HUES48 (cell line): ENCODE data around the gene MYO9A.
"Not testable (repeated sequence)": the region's sequence is repeated elsewhere in the genome, so short reads cannot be mapped to it uniquely, and the experiment has no call there.

ENCODE experiments used
- H3K27ac ChIP-seq: one replicate; pipeline ENCODE4 v1.7.0; 2013; ENCODE audit warnings: low read depth, low read length, inconsistent platforms
- H3K27me3 ChIP-seq: 2 replicates; pipeline ENCODE4 v1.6.1; 2013; ENCODE audit warnings: mild to moderate bottlenecking, low read length; ENCODE audit not compliant: control insufficient read depth, insufficient read depth
- H3K36me3 ChIP-seq: 2 replicates; pipeline ENCODE4 v1.6.1; 2013; ENCODE audit warnings: low read length; ENCODE audit not compliant: control insufficient read depth, insufficient read depth
- H3K4me1 ChIP-seq: 2 replicates; pipeline ENCODE4 v1.6.1; 2013; ENCODE audit warnings: mild to moderate bottlenecking, low read length; ENCODE audit not compliant: control insufficient read depth, insufficient read depth
- H3K4me3 ChIP-seq: 2 replicates; pipeline ENCODE4 v1.5.1; 2013; ENCODE audit warnings: mild to moderate bottlenecking, low read depth, low read length
- H3K9ac ChIP-seq: 2 replicates; pipeline ENCODE4 v1.6.1; 2013; ENCODE audit warnings: mild to moderate bottlenecking, low read depth, low read length, moderate library complexity
- H3K9me3 ChIP-seq: 2 replicates; pipeline ENCODE4 v1.6.1; 2013; ENCODE audit warnings: low read length; ENCODE audit not compliant: control insufficient read depth, insufficient read depth

The MYO9A gene

GRCh38 chr15:72112116-72112515, 5.8 kb downstream of the MYO9A start:
- H3K4me1 ChIP-seq, result peaks cover 7% of the 10 kb centered on the region
- H3K27ac ChIP-seq, result no peak overlapping the region
- no peaks in the 10 kb centered on the region for H3K27me3 ChIP-seq
- H3K4me3 ChIP-seq, result no peak overlapping the region
- no peaks in the 10 kb centered on the region for H3K36me3 ChIP-seq
- no peak overlapping the region for H3K9ac ChIP-seq
- H3K9me3 ChIP-seq, result no peaks in the 10 kb centered on the region

GRCh38 chr15:72110355-72110754, 7.6 kb downstream of the MYO9A start:
- H3K9ac ChIP-seq, result no peak overlapping the region
- no peak overlapping the region for H3K4me3 ChIP-seq
- H3K9me3 ChIP-seq, result no peaks in the 10 kb centered on the region
- no peaks in the 10 kb centered on the region for H3K27me3 ChIP-seq
- no peaks in the 10 kb centered on the region for H3K4me1 ChIP-seq
- no peak overlapping the region for H3K27ac ChIP-seq
- H3K36me3 ChIP-seq, result no peaks in the 10 kb centered on the region

GRCh38 chr15:72106068-72106467, 11.9 kb downstream of the MYO9A start:
- Histone ChIP-seq H3K9me3 (no peaks in the 10 kb centered on the region), H3K27ac (no peak overlapping the region), H3K36me3 (no peaks in the 10 kb centered on the region), H3K4me1 (no peaks in the 10 kb centered on the region), H3K4me3 (no peak overlapping the region), H3K9ac (no peak overlapping the region), H3K27me3 (no peaks in the 10 kb centered on the region)

- Histone ChIP-seq H3K9me3 (no peaks in the 10 kb centered on the region), H3K4me3 (no peak overlapping the region), H3K4me1 (no peaks in the 10 kb centered on the region), H3K36me3 (no peaks in the 10 kb centered on the region), H3K27ac (no peak overlapping the region), H3K9ac (no peak overlapping the region), H3K27me3 (no peaks in the 10 kb centered on the region)
Observed at GRCh38 chr15:72105111-72105510, 12.8 kb downstream of the MYO9A start.

- not testable (repeated sequence) for H3K9me3 ChIP-seq, H3K4me1 ChIP-seq, H3K9ac ChIP-seq, H3K4me3 ChIP-seq, H3K27ac ChIP-seq, H3K36me3 ChIP-seq, H3K27me3 ChIP-seq
Observed at GRCh38 chr15:72100551-72100950, 17.4 kb downstream of the MYO9A start.

GRCh38 chr15:72099155-72099554, 18.8 kb downstream of the MYO9A start:
- no peak overlapping the region for H3K9ac ChIP-seq
- no peak overlapping the region for H3K4me3 ChIP-seq
- H3K27ac ChIP-seq, result no peak overlapping the region
- no peaks in the 10 kb centered on the region for H3K27me3 ChIP-seq
- H3K4me1 ChIP-seq, result no peaks in the 10 kb centered on the region
- no peaks in the 10 kb centered on the region for H3K9me3 ChIP-seq
- H3K36me3 ChIP-seq, result no peaks in the 10 kb centered on the region

GRCh38 chr15:72098040-72098439, 19.9 kb downstream of the MYO9A start:
- H3K4me1 ChIP-seq, result no peaks in the 10 kb centered on the region
- H3K9me3 ChIP-seq, result no peaks in the 10 kb centered on the region
- no peak overlapping the region for H3K4me3 ChIP-seq
- H3K27me3 ChIP-seq, result no peaks in the 10 kb centered on the region
- no peaks in the 10 kb centered on the region for H3K36me3 ChIP-seq
- H3K9ac ChIP-seq, result no peak overlapping the region
- H3K27ac ChIP-seq, result no peak overlapping the region

GRCh38 chr15:72096796-72097195, 21.2 kb downstream of the MYO9A start:
- no peak overlapping the region for H3K9ac ChIP-seq
- no peak overlapping the region for H3K4me3 ChIP-seq
- H3K9me3 ChIP-seq, result no peaks in the 10 kb centered on the region
- no peaks in the 10 kb centered on the region for H3K36me3 ChIP-seq
- no peak overlapping the region for H3K27ac ChIP-seq
- H3K27me3 ChIP-seq, result no peaks in the 10 kb centered on the region
- no peaks in the 10 kb centered on the region for H3K4me1 ChIP-seq

GRCh38 chr15:72092691-72093090, 25.3 kb downstream of the MYO9A start:
- H3K27ac ChIP-seq, result no peak overlapping the region
- H3K9ac ChIP-seq, result no peak overlapping the region
- no peak overlapping the region for H3K4me3 ChIP-seq
- H3K27me3 ChIP-seq, result no peaks in the 10 kb centered on the region
- H3K9me3 ChIP-seq, result no peaks in the 10 kb centered on the region
- no peaks in the 10 kb centered on the region for H3K36me3 ChIP-seq
- H3K4me1 ChIP-seq, result no peaks in the 10 kb centered on the region

- Histone ChIP-seq H3K9ac (no peak overlapping the region), H3K36me3 (no peaks in the 10 kb centered on the region), H3K4me1 (no peaks in the 10 kb centered on the region), H3K27ac (no peak overlapping the region), H3K27me3 (no peaks in the 10 kb centered on the region), H3K4me3 (no peak overlapping the region), H3K9me3 (no peaks in the 10 kb centered on the region)
Observed at GRCh38 chr15:72092006-72092405, 25.9 kb downstream of the MYO9A start.

- no peak overlapping the region for H3K4me3 ChIP-seq
- H3K36me3 ChIP-seq, result no peaks in the 10 kb centered on the region
- H3K27ac ChIP-seq, result no peak overlapping the region
- no peaks in the 10 kb centered on the region for H3K27me3 ChIP-seq
- no peaks in the 10 kb centered on the region for H3K4me1 ChIP-seq
- no peak overlapping the region for H3K9ac ChIP-seq
- no peaks in the 10 kb centered on the region for H3K9me3 ChIP-seq
Observed at GRCh38 chr15:72086920-72087648, 30.9 kb downstream of the MYO9A start.
